Neuronal stem cell (in vitro differentiated cells): ENCODE results near the gene RASAL1. TPM values are rescaled to one million over a fixed set of nuclear protein-coding genes. Genes with fewer than 3 reads are reported as not detected.

Experiments
- DNase-seq: peaks from one replicate; pipeline ENCODE4 v3.0.0-alpha.2; 2013; ENCODE audit warnings: low spot score
- H2AFZ ChIP-seq: one replicate; pipeline ENCODE4 v1.6.1; 2013; ENCODE audit warnings: mild to moderate bottlenecking, low read length, inconsistent platforms
- H2AK5ac ChIP-seq: 2 replicates; pipeline ENCODE4 v1.6.1; 2013; ENCODE audit warnings: low read depth, mild to moderate bottlenecking, inconsistent platforms, low read length, moderate library complexity, mixed read lengths
- H2BK120ac ChIP-seq: 2 replicates; pipeline ENCODE4 v1.6.1; 2013; ENCODE audit warnings: low read depth, mild to moderate bottlenecking, inconsistent platforms, low read length, moderate library complexity, mixed read lengths
- H2BK12ac ChIP-seq: one replicate; pipeline ENCODE4 v1.6.1; 2013; ENCODE audit warnings: low read length, inconsistent platforms
- H2BK15ac ChIP-seq: 2 replicates; pipeline ENCODE4 v1.6.1; 2013; ENCODE audit warnings: mild to moderate bottlenecking, low read length, inconsistent platforms, mixed read lengths
- H2BK5ac ChIP-seq: one replicate; pipeline ENCODE4 v1.6.1; 2013; ENCODE audit warnings: inconsistent platforms, mild to moderate bottlenecking, low read length, moderate library complexity
- H3K14ac ChIP-seq: one replicate; pipeline ENCODE4 v1.6.1; 2013; ENCODE audit warnings: low read length, inconsistent platforms
- H3K18ac ChIP-seq: 2 replicates; pipeline ENCODE4 v1.6.1; 2013; ENCODE audit warnings: low read length, inconsistent platforms
- H3K23ac ChIP-seq: 2 replicates; pipeline ENCODE4 v1.6.1; 2013; ENCODE audit warnings: low read depth, mild to moderate bottlenecking, mixed read lengths, low read length, inconsistent platforms; ENCODE audit not compliant: poor library complexity
- H3K27ac ChIP-seq: replicated peaks from 3 replicates; pipeline ENCODE4 v1.5.1; 2013; ENCODE audit warnings: low read length, inconsistent platforms
- H3K27me3 ChIP-seq, 3 experiments: 2 replicates each; pipeline ENCODE4 v1.6.1; 2013; ENCODE audit warnings: low read length in 3 of 3, mild to moderate bottlenecking in 2 of 3, inconsistent platforms in 1 of 3, low read depth in 1 of 3, mixed read lengths in 1 of 3, moderate library complexity in 1 of 3; ENCODE audit not compliant: control insufficient read depth in 3 of 3, insufficient read depth in 3 of 3
- H3K36me3 ChIP-seq, 2 donors: replicated peaks in 1 of 2; 2 replicates each; pipeline ENCODE4 v1.6.1; 2013; ENCODE audit warnings: low read length in 2 of 2; ENCODE audit not compliant: control insufficient read depth in 2 of 2, insufficient read depth in 2 of 2
- H3K4ac ChIP-seq: 2 replicates; pipeline ENCODE4 v1.6.1; 2013; ENCODE audit warnings: inconsistent platforms, mild to moderate bottlenecking, low read length, moderate library complexity
- H3K4me1 ChIP-seq, 2 donors: 1 replicate in 1 of 2; 2 replicates in 1 of 2; pipeline ENCODE4 v1.6.1; 2013; ENCODE audit warnings: low read length in 2 of 2, low read depth in 1 of 2; ENCODE audit not compliant: control insufficient read depth in 2 of 2, insufficient read depth in 1 of 2
- H3K4me2 ChIP-seq: one replicate; pipeline ENCODE4 v1.6.1; 2013; ENCODE audit warnings: mild to moderate bottlenecking, low read length, inconsistent platforms; ENCODE audit not compliant: insufficient read depth, poor library complexity, severe bottlenecking
- H3K4me3 ChIP-seq, 2 donors: 2 replicates each; pipeline ENCODE4 v1.5.1; 2013; ENCODE audit warnings: low read length in 2 of 2, mild to moderate bottlenecking in 2 of 2, inconsistent platforms in 1 of 2, moderate library complexity in 1 of 2
- H3K79me1 ChIP-seq: one replicate; pipeline ENCODE4 v1.6.1; 2013; ENCODE audit warnings: low read depth, mild to moderate bottlenecking, inconsistent platforms, low read length, moderate library complexity
- H3K9ac ChIP-seq: one replicate; pipeline ENCODE4 v1.6.1; 2013; ENCODE audit warnings: mild to moderate bottlenecking, low read depth, low read length, inconsistent platforms; ENCODE audit not compliant: poor library complexity
- H3K9me3 ChIP-seq, 2 donors: replicated peaks in 1 of 2; 2 replicates each; pipeline versions ENCODE3 to v1.6.1; 2013; ENCODE audit warnings: low read length in 2 of 2, mild to moderate bottlenecking in 2 of 2, inconsistent platforms in 1 of 2, low read depth in 1 of 2, mixed read lengths in 1 of 2, moderate library complexity in 1 of 2; ENCODE audit not compliant: control insufficient read depth in 2 of 2, insufficient read depth in 1 of 2
- H4K8ac ChIP-seq: one replicate; pipeline ENCODE4 v1.6.1; 2013; ENCODE audit warnings: low read depth, mild to moderate bottlenecking, inconsistent platforms, low read length, moderate library complexity
- H4K91ac ChIP-seq: one replicate; pipeline ENCODE4 v1.6.1; 2013; ENCODE audit warnings: low read length, low read depth, mild to moderate bottlenecking, inconsistent platforms; ENCODE audit not compliant: poor library complexity
- WGBS, 2 donors: extraction: QIAGEN DNeasy Blood & Tissue Kit; methylation state at CpG; one replicate each; pipeline ENCODE4 v1.1.7; 2013; ENCODE audit warnings: missing lambda C conversion rate in 2 of 2, mixed read lengths in 1 of 2; ENCODE audit not compliant: insufficient read length in 2 of 2, insufficient replicate concordance in 1 of 2; ENCODE audit errors: extremely low coverage in 2 of 2; 5-methylcytosine and 5-hydroxymethylcytosine counted together
- polyA plus RNA-seq, 2 experiments: library from polyadenylated mRNA; stranded (reverse); fragments of 200-250 nt; gene quantifications; one replicate each; pipeline ENCODE4 v1.2.3, GENCODE V29; 2013

RASAL1 gene, protein sequence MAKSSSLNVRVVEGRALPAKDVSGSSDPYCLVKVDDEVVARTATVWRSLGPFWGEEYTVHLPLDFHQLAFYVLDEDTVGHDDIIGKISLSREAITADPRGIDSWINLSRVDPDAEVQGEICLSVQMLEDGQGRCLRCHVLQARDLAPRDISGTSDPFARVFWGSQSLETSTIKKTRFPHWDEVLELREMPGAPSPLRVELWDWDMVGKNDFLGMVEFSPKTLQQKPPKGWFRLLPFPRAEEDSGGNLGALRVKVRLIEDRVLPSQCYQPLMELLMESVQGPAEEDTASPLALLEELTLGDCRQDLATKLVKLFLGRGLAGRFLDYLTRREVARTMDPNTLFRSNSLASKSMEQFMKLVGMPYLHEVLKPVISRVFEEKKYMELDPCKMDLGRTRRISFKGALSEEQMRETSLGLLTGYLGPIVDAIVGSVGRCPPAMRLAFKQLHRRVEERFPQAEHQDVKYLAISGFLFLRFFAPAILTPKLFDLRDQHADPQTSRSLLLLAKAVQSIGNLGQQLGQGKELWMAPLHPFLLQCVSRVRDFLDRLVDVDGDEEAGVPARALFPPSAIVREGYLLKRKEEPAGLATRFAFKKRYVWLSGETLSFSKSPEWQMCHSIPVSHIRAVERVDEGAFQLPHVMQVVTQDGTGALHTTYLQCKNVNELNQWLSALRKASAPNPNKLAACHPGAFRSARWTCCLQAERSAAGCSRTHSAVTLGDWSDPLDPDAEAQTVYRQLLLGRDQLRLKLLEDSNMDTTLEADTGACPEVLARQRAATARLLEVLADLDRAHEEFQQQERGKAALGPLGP
- 0.26 TPM for polyA plus RNA-seq (2013, experiment 1 of 2)
- 0.19 TPM for polyA plus RNA-seq (2013, experiment 2 of 2)

DNA sequence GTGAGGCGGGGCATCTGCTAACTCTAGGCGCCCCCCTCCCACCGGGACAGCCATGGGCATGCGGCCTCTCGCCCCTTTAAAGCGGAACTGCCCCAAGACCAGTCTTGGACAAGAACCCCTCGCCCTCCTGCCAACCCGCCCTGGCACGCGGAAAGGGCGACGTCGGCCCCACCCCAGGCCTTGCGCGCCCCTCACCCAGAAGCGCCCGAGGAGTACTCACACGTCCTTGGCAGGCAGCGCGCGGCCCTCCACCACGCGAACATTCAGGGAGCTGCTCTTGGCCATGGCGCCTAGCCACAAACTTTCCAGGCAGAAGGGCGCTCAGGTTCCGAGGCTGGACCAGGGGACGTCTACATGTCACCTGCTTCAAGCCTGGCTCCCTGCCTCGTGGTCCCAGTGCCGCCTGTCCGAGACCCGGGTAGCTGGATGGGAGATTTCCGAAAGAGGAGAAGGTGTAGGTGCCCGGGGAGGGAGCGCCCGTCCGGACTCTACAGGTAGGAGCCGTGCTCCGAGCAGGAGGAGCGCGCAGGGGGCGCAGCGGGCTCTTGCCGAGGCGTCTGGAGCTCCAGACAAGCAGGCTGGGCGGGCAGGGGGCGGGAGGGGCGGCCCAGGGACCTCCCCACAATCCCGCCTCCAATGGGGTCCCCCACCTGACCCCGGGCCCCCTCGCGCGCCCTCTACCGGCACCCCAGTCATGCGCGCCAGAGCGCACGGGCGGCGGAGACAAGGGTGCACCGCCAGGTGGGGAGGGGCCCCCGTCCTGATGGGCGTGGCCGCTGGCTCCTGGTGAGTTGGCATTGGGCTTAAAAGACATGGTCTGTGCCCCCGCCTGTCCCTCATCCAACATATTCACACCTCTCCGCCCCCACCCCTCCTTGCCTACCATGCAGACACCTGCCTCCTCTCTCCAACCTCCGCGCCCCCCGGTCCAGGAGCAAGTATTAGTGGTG lies at the start of gene RASAL1:
TSS of gene RASAL1 (minus strand) at position 584 of the 950 bp plus-strand sequence. CDS start at position 285, 299 bp downstream.
- Histone ChIP-seq H2BK5ac (no peak within 1 kb of the TSS), H4K8ac (peak within 1 kb of the TSS; percentile 6), H3K79me1 (no peaks in the 10 kb centered on the region), H3K27ac (no peak within 1 kb of the TSS), H3K9me3 (no peaks in the 10 kb centered on the region), H2BK12ac (no peak within 1 kb of the TSS), H2BK120ac (no peak within 1 kb of the TSS), H3K14ac (no peak within 1 kb of the TSS), H3K36me3 (no peaks in the 10 kb centered on the region), H3K18ac (peak within 1 kb of the TSS; percentile 87), H3K9ac (peak within 1 kb of the TSS; percentile 82), H4K91ac (no peak within 1 kb of the TSS), H3K23ac (peak within 1 kb of the TSS; percentile 92), H3K4me3 (peak within 1 kb of the TSS in 1 of 2 donors; percentile 73), H2BK15ac (peak within 1 kb of the TSS; percentile 90), H3K4me1 (peaks cover 0 to 7% of the 10 kb centered on the region in 2 donors), H3K27me3 (peaks cover 3 to 55% (median 20%) of the 10 kb centered on the region in 3 experiments), H3K4ac (peak within 1 kb of the TSS; percentile 28), H2AFZ (no peak within 1 kb of the TSS), H2AK5ac (peak within 1 kb of the TSS; percentile 96), H3K4me2 (peak within 1 kb of the TSS; percentile 89)
- no peak for DNase-seq
- WGBS, 2 donors, result no CpG with 5 or more reads among the region's 68 CpGs

DNA sequence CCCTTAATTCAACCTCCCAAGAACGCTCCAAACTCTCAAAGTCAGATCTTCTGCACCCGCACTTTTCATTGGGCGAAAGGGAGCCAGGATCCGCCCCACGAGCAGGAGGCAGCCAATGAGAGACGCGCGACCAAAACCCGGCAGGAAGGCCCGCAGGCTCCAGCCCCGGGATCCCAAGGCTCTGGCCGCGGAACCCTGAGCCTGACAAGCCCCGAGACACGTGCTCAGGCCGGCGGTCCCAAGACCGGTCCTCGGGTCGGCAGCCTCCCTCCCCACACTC lies 49.3 kb upstream of the RASAL1 start:
- DNase-seq, result peak; percentile 86
- H3K9me3 ChIP-seq, result no peaks in the 10 kb centered on the region
- peak overlapping the region; percentile 91 for H3K9ac ChIP-seq
- peak overlapping the region; percentile 93 for H3K18ac ChIP-seq
- H3K27me3 ChIP-seq, result no peaks in the 10 kb centered on the region
- peaks cover 18 to 46% of the 10 kb centered on the region in 2 donors for H3K36me3 ChIP-seq
- peak overlapping the region; percentile 99 for H2BK5ac ChIP-seq
- H2AFZ ChIP-seq, result peak overlapping the region; percentile 100
- peak overlapping the region; percentile 80 for H3K23ac ChIP-seq
- no peak overlapping the region for H2BK120ac ChIP-seq
- H3K4me3 ChIP-seq, result peak overlapping the region; percentile 98
- no peak overlapping the region for H2BK15ac ChIP-seq
- no peak overlapping the region for H3K4ac ChIP-seq
- H4K91ac ChIP-seq, result no peak overlapping the region
- H3K4me1 ChIP-seq, result peaks cover 3 to 8% of the 10 kb centered on the region in 2 donors
- H4K8ac ChIP-seq, result peak overlapping the region; percentile 8
- WGBS, 2 donors, result no CpG with 5 or more reads among the region's 20 CpGs
- H2BK12ac ChIP-seq, result no peak overlapping the region
- H3K4me2 ChIP-seq, result peak overlapping the region; percentile 77
- peaks cover 8% of the 10 kb centered on the region for H3K79me1 ChIP-seq
- H3K14ac ChIP-seq, result peak overlapping the region; percentile 94
- peak overlapping the region; percentile 79 for H3K27ac ChIP-seq
- H2AK5ac ChIP-seq, result no peak overlapping the region

DNA sequence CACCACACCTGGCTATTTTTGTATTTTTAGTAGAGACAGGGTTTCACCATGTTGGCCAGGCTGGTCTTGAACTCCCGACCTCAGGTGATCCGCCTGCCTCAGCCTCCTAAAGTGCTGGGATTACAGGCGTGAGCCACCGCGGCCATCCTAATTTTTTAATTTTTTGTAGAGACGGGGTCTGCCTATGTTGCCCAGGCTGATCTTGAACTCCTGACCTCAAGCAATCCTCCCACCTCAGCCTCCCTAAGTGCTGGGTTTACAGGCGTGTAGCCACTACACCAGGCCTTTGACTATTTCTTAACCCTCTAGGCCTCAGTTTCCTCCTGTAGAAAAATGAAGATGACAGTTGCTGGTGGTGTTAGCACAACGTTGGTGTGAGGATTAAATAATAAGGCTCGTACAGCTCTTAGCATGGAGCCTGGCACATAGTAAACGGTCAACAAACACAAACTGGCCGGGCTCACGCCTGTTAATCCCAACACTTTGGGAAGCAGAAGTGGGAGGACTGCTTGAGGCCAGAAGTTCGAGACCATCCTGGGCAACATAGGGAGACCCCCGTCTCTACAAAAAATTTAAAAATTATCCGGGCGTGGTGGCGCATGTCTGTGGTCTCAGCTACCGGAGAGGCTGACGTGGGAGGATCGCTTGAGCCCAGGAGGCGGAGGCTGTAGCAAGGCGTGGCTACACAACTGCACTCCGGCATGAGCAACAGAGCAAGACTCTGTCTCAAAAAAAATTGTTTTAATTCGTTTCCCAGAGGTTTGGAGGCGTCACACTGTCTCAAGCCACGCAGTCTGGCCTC lies 48.7 kb upstream of the RASAL1 start:
- Histone ChIP-seq H3K4ac (no peak overlapping the region), H2BK120ac (no peak overlapping the region), H3K27ac (no peak overlapping the region), H3K23ac (no peak overlapping the region), H2AFZ (peak overlapping the region; percentile 100), H2AK5ac (no peak overlapping the region), H3K9ac (no peak overlapping the region), H4K8ac (no peak overlapping the region), H2BK5ac (no peak overlapping the region), H3K36me3 (peaks cover 22 to 46% of the 10 kb centered on the region in 2 donors), H3K79me1 (peaks cover 7% of the 10 kb centered on the region), H2BK12ac (no peak overlapping the region), H3K4me2 (peak overlapping the region; percentile 77), H3K14ac (no peak overlapping the region), H2BK15ac (no peak overlapping the region), H4K91ac (no peak overlapping the region), H3K18ac (no peak overlapping the region), H3K27me3 (no peaks in the 10 kb centered on the region), H3K4me1 (peaks cover 3 to 8% of the 10 kb centered on the region in 2 donors), H3K4me3 (peak overlapping the region; percentile 98), H3K9me3 (no peaks in the 10 kb centered on the region)
- no CpG with 5 or more reads among the region's 26 CpGs for WGBS, 2 donors
- no peak for DNase-seq
